NT2/D1 (cell line): ENCODE measurements around the gene NUMB.

Experiments
- SUZ12 ChIP-seq: IDR thresholded peaks from 2 replicates; pipeline ENCODE4 v1.6.1; 2011; ENCODE audit not compliant: insufficient read length, insufficient read depth; ENCODE audit errors: extremely low read depth
- ZNF274 ChIP-seq: IDR thresholded peaks from 2 replicates; pipeline ENCODE4 v1.6.1; 2011; ENCODE audit warnings: mild to moderate bottlenecking, low read depth, low read length

- TF ChIP-seq ZNF274 (no peak), SUZ12 (no peak)
Observed at GRCh38 chr14:73289729-73290128, 168.6 kb downstream of the NUMB start.
